ENCODE results near the gene RFX3. TPM values are rescaled to one million over a fixed set of nuclear protein-coding genes. Genes with fewer than 3 reads are reported as not detected.

RFX3 gene
- total and polyA plus RNA-seq, 4 donors = 0.30 to 4.6 (median 1.5) TPM

GRCh38 chr9:3447143-3447542 lies 78.7 kb downstream of the RFX3 start:
- no peaks in the 10 kb centered on the region for H3K9me3 ChIP-seq (ENCODE audit: control insufficient read depth in 4 of 4, low read length in 3 of 4)
- WGBS = 80% methylated on average over 1 of the region's 1 CpG
- H3K27ac ChIP-seq (ENCODE audit: low read depth in 1 of 2, low read length in 2 of 2) = no peak overlapping the region
- no peak overlapping the region for H3K4me3 ChIP-seq (ENCODE audit: low read depth in 1 of 3, low read length in 3 of 3)
- H3K4me1 ChIP-seq (ENCODE audit: control insufficient read depth in 4 of 4, insufficient read depth in 4 of 4, low read length in 3 of 4) = no peaks in the 10 kb centered on the region
- H3K27me3 ChIP-seq (ENCODE audit: control insufficient read depth in 4 of 4, insufficient read depth in 4 of 4, low read length in 3 of 4) = no peaks in the 10 kb centered on the region
- H3K9ac ChIP-seq (ENCODE audit: low read depth in 1 of 2, low read length in 2 of 2) = no peak overlapping the region
- no peaks in the 10 kb centered on the region for H3K36me3 ChIP-seq (ENCODE audit: control insufficient read depth in 4 of 4, insufficient read depth in 3 of 4, low read depth in 1 of 4, low read length in 3 of 4)
- no peak for DNase-seq (ENCODE audit: low spot score)
- no peak for TF ChIP-seq ZBTB33 (IDR thresholded peaks at IDR 0.05)
- TF ChIP-seq GABPA (IDR thresholded peaks at IDR 0.05 in 1 of 2, conservative IDR thresholded peaks at IDR 0.05 in 1 of 2) = no peak
- TF ChIP-seq JUND (IDR thresholded peaks at IDR 0.05) = no peak
- no peak for TF ChIP-seq HNF4G (IDR thresholded peaks at IDR 0.05)
- TF ChIP-seq HNF4A (conservative IDR thresholded peaks at IDR 0.05) = no peak
- no peak for TF ChIP-seq CTCF (IDR thresholded peaks at IDR 0.05; ENCODE audit: low read depth, low read length, missing input control)
- TF ChIP-seq SP1 (IDR thresholded peaks at IDR 0.05) = no peak
- no peak for TF ChIP-seq TAF1 (conservative IDR thresholded peaks at IDR 0.05)
- no peak for TF ChIP-seq FOXA2 (IDR thresholded peaks at IDR 0.05)
- no peak for TF ChIP-seq EGR1 (IDR thresholded peaks at IDR 0.05; ENCODE audit: low read depth in 2 of 2)
- TF ChIP-seq MAX (IDR thresholded peaks at IDR 0.05) = no peak

- no peak for DNase-seq (ENCODE audit: low spot score)
- Histone ChIP-seq H3K27ac (ENCODE audit: low read depth in 1 of 2, low read length in 2 of 2) (no peak overlapping the region), H3K27me3 (ENCODE audit: control insufficient read depth in 4 of 4, insufficient read depth in 4 of 4, low read length in 3 of 4) (no peaks in the 10 kb centered on the region), H3K36me3 (ENCODE audit: control insufficient read depth in 4 of 4, insufficient read depth in 3 of 4, low read depth in 1 of 4, low read length in 3 of 4) (no peaks in the 10 kb centered on the region), H3K4me3 (ENCODE audit: low read depth in 1 of 3, low read length in 3 of 3) (no peak overlapping the region), H3K4me1 (ENCODE audit: control insufficient read depth in 4 of 4, insufficient read depth in 4 of 4, low read length in 3 of 4) (no peaks in the 10 kb centered on the region), H3K9ac (ENCODE audit: low read depth in 1 of 2, low read length in 2 of 2) (no peak overlapping the region), H3K9me3 (ENCODE audit: control insufficient read depth in 4 of 4, low read length in 3 of 4) (no peaks in the 10 kb centered on the region)
- TF ChIP-seq HNF4G (IDR thresholded peaks at IDR 0.05) = no peak
Measured at GRCh38 chr9:3446313-3446712, 79.5 kb downstream of the RFX3 start.

- no peaks in the 10 kb centered on the region for H3K27me3 ChIP-seq (ENCODE audit: control insufficient read depth in 4 of 4, insufficient read depth in 4 of 4, low read length in 3 of 4)
- no peak overlapping the region for H3K4me3 ChIP-seq (ENCODE audit: low read depth in 1 of 3, low read length in 3 of 3)
- H3K36me3 ChIP-seq (ENCODE audit: control insufficient read depth in 4 of 4, insufficient read depth in 3 of 4, low read depth in 1 of 4, low read length in 3 of 4) = no peaks in the 10 kb centered on the region
- WGBS = 99% methylated on average over 1 of the region's 1 CpG
- TF ChIP-seq CTCF (IDR thresholded peaks at IDR 0.05; ENCODE audit: low read depth, low read length, missing input control) = no peak
- no peak for TF ChIP-seq FOXA1 (IDR thresholded peaks at IDR 0.05)
- TF ChIP-seq ZBTB33 (IDR thresholded peaks at IDR 0.05) = no peak
- TF ChIP-seq RAD21 (IDR thresholded peaks at IDR 0.05) = no peak
- no peak for TF ChIP-seq NR2F2 (IDR thresholded peaks at IDR 0.05)
- TF ChIP-seq RXRA (IDR thresholded peaks at IDR 0.05) = no peak
- H3K9ac ChIP-seq (ENCODE audit: low read depth in 1 of 2, low read length in 2 of 2) = no peak overlapping the region
- no peaks in the 10 kb centered on the region for H3K9me3 ChIP-seq (ENCODE audit: control insufficient read depth in 4 of 4, low read length in 3 of 4)
- no peak for DNase-seq (ENCODE audit: low spot score)
- no peaks in the 10 kb centered on the region for H3K4me1 ChIP-seq (ENCODE audit: control insufficient read depth in 4 of 4, insufficient read depth in 4 of 4, low read length in 3 of 4)
- H3K27ac ChIP-seq (ENCODE audit: low read depth in 1 of 2, low read length in 2 of 2) = no peak overlapping the region
Measured at GRCh38 chr9:3444016-3444415, 81.8 kb downstream of the RFX3 start.

Data from liver (tissue), 9 donors.